ENCODE data around the gene MOSPD3. TPM values are rescaled to one million over a fixed set of nuclear protein-coding genes. Genes with fewer than 3 reads are reported as not detected.

MOSPD3 gene
- total and polyA plus RNA-seq, 2 of the 13 experiments (the other 11 are each of a cell fraction or from before 2014, with no cell fraction given) = 7.6 to 8.8 TPM

GRCh38 chr7:100585511-100586265, 26.7 kb upstream of the MOSPD3 start, which contains the start of gene LRCH4 (continued):
- TF ChIP-seq PHF5A (CRISPR knock-in tag; IDR thresholded peaks at IDR 0.05; ENCODE audit: low read depth, unreplicated experiment) = peak; percentile 80
- no peak for TF ChIP-seq SOX13 (IDR thresholded peaks at IDR 0.05)
- TF ChIP-seq SOX13 (CRISPR knock-in tag; conservative IDR thresholded peaks at IDR 0.05 in 1 of 2, IDR thresholded peaks at IDR 0.05 in 1 of 2) = peak in 1 of 2 experiments; percentile 87; a peak in 3 of 4 replicates
- peak; percentile 29; the same call in 1 of the 2 replicates for TF ChIP-seq ZNF441 (CRISPR knock-in tag; IDR thresholded peaks at IDR 0.05; ENCODE audit: borderline replicate concordance)
- 0 out of 2 replicates have a peak, but pooled peaks have one; percentile 55 for TF ChIP-seq TSC22D2 (CRISPR knock-in tag; IDR thresholded peaks at IDR 0.05; ENCODE audit: borderline replicate concordance)
- TF ChIP-seq TRAFD1 (CRISPR knock-in tag; IDR thresholded peaks at IDR 0.05; ENCODE audit: borderline replicate concordance) = no peak
- TF ChIP-seq ZNF883 (CRISPR knock-in tag; IDR thresholded peaks at IDR 0.05; ENCODE audit: not compliant biosample characterization) = peak; percentile 67
- peak; percentile 83 for TF ChIP-seq DR1 (CRISPR knock-in tag; IDR thresholded peaks at IDR 0.05)
- peak; percentile 91 for TF ChIP-seq BCL3 (CRISPR knock-in tag; IDR thresholded peaks at IDR 0.05)
- peak; percentile 60 for TF ChIP-seq KDM5B (CRISPR knock-in tag; IDR thresholded peaks at IDR 0.05; ENCODE audit: borderline replicate concordance)
- TF ChIP-seq ZNF225 (CRISPR knock-in tag; IDR thresholded peaks at IDR 0.05) = no peak
- TF ChIP-seq RBM39 (IDR thresholded peaks at IDR 0.05; ENCODE audit: low read depth, low read length, poor library complexity, severe bottlenecking) = peak; percentile 77
- peak; percentile 75 for TF ChIP-seq POLR2AphosphoS5 (IDR thresholded peaks at IDR 0.05; ENCODE audit: low read depth, low read length)
- peak; percentile 96 for TF ChIP-seq PCBP1 (IDR thresholded peaks at IDR 0.05; ENCODE audit: borderline replicate concordance, low read depth, low read length)
- TF ChIP-seq FOSL2 (CRISPR knock-in tag; IDR thresholded peaks at IDR 0.05) = peak; percentile 28; the same call in 1 of the 2 replicates
- TF ChIP-seq NONO (IDR thresholded peaks at IDR 0.05) = no peak
- peak; percentile 97 for TF ChIP-seq NONO (CRISPR knock-in tag; conservative IDR thresholded peaks at IDR 0.05)
- no peak for TF ChIP-seq TCF7 (IDR thresholded peaks at IDR 0.05; ENCODE audit: low read depth)
- TF ChIP-seq GLMP (CRISPR knock-in tag; IDR thresholded peaks at IDR 0.05; ENCODE audit: borderline replicate concordance) = no peak
- TF ChIP-seq ZFX (CRISPR knock-in tag; IDR thresholded peaks at IDR 0.05; ENCODE audit: low read depth) = peak; percentile 66
- peak; percentile 78 for TF ChIP-seq GATA4 (IDR thresholded peaks at IDR 0.05; ENCODE audit: borderline replicate concordance, low read depth)
- TF ChIP-seq PAXIP1 (CRISPR knock-in tag; conservative IDR thresholded peaks at IDR 0.05) = peak; percentile 54
